H1 (cell line): Measurements from ENCODE around the gene ASXL2. TPM values are rescaled to one million over a fixed set of nuclear protein-coding genes. Genes with fewer than 3 reads are reported as not detected.

Experiments used
- CTCF ChIA-PET: fragments of 300-600 bp; sonication (Branson Sonifier 250); formaldehyde crosslinking; loops from one replicate; lab custom pipeline; 2021; ENCODE audit not compliant: partially characterized antibody; lab: Charles Lee
- POLR2A ChIA-PET: fragments of 300-600 bp; sonication (Branson Sonifier 250); formaldehyde crosslinking; loops from one replicate; lab custom pipeline; 2021; ENCODE audit warnings: inconsistent platforms; ENCODE audit not compliant: partially characterized antibody; lab: Charles Lee
- DNase-seq, 2 experiments: peaks; one replicate each; pipeline versions ENCODE4 v3.0.0 to v3.0.0-alpha.2; 2010 to 2022; ENCODE audit warnings: low spot score in 2 of 2, low read depth in 1 of 2, mixed read lengths in 1 of 2
- FAIRE-seq: peaks from 2 replicates; lab custom pipeline; 2011; peaks lifted over from hg19 to GRCh38; lab: Jason Lieb, UNC
- H2AFZ ChIP-seq: 2 replicates; pipeline ENCODE4 v1.8.1; 2012; ENCODE audit warnings: low read length, inconsistent platforms
- H2AK5ac ChIP-seq: 2 replicates; pipeline ENCODE4 v1.6.1; 2013; ENCODE audit warnings: low read depth, low read length
- H2BK120ac ChIP-seq: replicated peaks from 2 replicates; pipeline ENCODE3; 2013; ENCODE audit warnings: low read depth, low read length, inconsistent platforms
- H2BK12ac ChIP-seq: 2 replicates; pipeline ENCODE4 v1.6.1; 2013; ENCODE audit warnings: low read depth, low read length
- H2BK15ac ChIP-seq: 2 replicates; pipeline ENCODE4 v1.6.1; 2013; ENCODE audit warnings: low read length
- H2BK20ac ChIP-seq: 2 replicates; pipeline ENCODE4 v1.6.1; 2013; ENCODE audit warnings: low read length
- H2BK5ac ChIP-seq: 2 replicates; pipeline ENCODE4 v1.6.1; 2013; ENCODE audit warnings: low read depth, low read length
- H3K14ac ChIP-seq: 2 replicates; pipeline ENCODE4 v1.6.1; 2013; ENCODE audit warnings: inconsistent platforms; ENCODE audit not compliant: insufficient read length
- H3K18ac ChIP-seq: 2 replicates; pipeline ENCODE4 v1.6.1; 2013; ENCODE audit warnings: low read length; ENCODE audit errors: extremely low read depth
- H3K23ac ChIP-seq: 2 replicates; pipeline ENCODE4 v1.6.1; 2013; ENCODE audit warnings: inconsistent platforms; ENCODE audit not compliant: insufficient read length
- H3K23me2 ChIP-seq: 2 replicates; pipeline ENCODE4 v1.6.1; 2013; ENCODE audit warnings: low read depth, low read length
- H3K27ac ChIP-seq: 2 replicates; pipeline ENCODE4 v1.6.1; 2011; ENCODE audit warnings: low read depth, low read length, inconsistent platforms
- H3K27me3 ChIP-seq, 4 experiments: replicated peaks in 1 of 4; 1 replicate in 1 of 4; 2 replicates in 3 of 4; pipeline versions ENCODE4 v1.6.1 to v1.8.1; 2011 to 2013; ENCODE audit warnings: low read length in 3 of 4, mild to moderate bottlenecking in 3 of 4, inconsistent platforms in 2 of 4, mixed read lengths in 2 of 4, moderate library complexity in 1 of 4; ENCODE audit not compliant: control insufficient read depth in 3 of 4, insufficient read depth in 3 of 4; ENCODE audit errors: extremely low read depth in 1 of 4
- H3K36me3 ChIP-seq, 4 experiments: 2 replicates each; pipeline versions ENCODE4 v1.6.1 to v1.8.1; 2011 to 2013; ENCODE audit warnings: mild to moderate bottlenecking in 4 of 4, low read length in 3 of 4, moderate library complexity in 2 of 4, control low read depth in 1 of 4, inconsistent platforms in 1 of 4; ENCODE audit not compliant: insufficient read depth in 4 of 4, control insufficient read depth in 2 of 4
- H3K4ac ChIP-seq: replicated peaks from 2 replicates; pipeline ENCODE3; 2013; ENCODE audit warnings: low read length, low read depth, mixed read lengths, inconsistent platforms; ENCODE audit not compliant: insufficient read length
- H3K4me1 ChIP-seq, 4 experiments: replicated peaks in 1 of 4; 1 replicate in 1 of 4; 2 replicates in 3 of 4; pipeline versions ENCODE4 v1.6.1 to v1.8.1; 2011 to 2013; ENCODE audit warnings: low read length in 3 of 4, inconsistent platforms in 2 of 4, mixed read lengths in 1 of 4; ENCODE audit not compliant: insufficient read depth in 4 of 4, control insufficient read depth in 3 of 4
- H3K4me2 ChIP-seq, 2 experiments: 2 replicates each; pipeline versions ENCODE4 v1.6.1 to v1.8.1; 2011 to 2013; ENCODE audit warnings: low read depth in 2 of 2, low read length in 2 of 2, control low read depth in 1 of 2, inconsistent platforms in 1 of 2, mild to moderate bottlenecking in 1 of 2; ENCODE audit not compliant: insufficient read depth in 1 of 2
- H3K4me3 ChIP-seq, 4 experiments: fragments of 200-600, 300-600 bp in 1 of 4; sonication (generic), shearing (Covaris generic), sonication (Bioruptor Twin) in 1 of 4; 2 replicates each; pipeline versions ENCODE4 v1.5.1 to v1.8.1; 2011 to 2016; ENCODE audit warnings: low read length in 4 of 4, low read depth in 3 of 4, control low read depth in 2 of 4, inconsistent platforms in 2 of 4, mild to moderate bottlenecking in 2 of 4, mixed read lengths in 1 of 4, moderate library complexity in 1 of 4; ENCODE audit not compliant: insufficient read depth in 2 of 4; ENCODE audit errors: extremely low read depth in 1 of 4
- H3K56ac ChIP-seq: replicated peaks from 2 replicates; pipeline ENCODE3; 2013; ENCODE audit warnings: low read depth, mild to moderate bottlenecking, mixed read lengths, low read length, inconsistent platforms; ENCODE audit not compliant: insufficient read length
- H3K79me1 ChIP-seq: 2 replicates; pipeline ENCODE4 v1.6.1; 2013; ENCODE audit warnings: low read depth, low read length, control low read depth
- H3K79me2 ChIP-seq, 2 experiments: 2 replicates each; pipeline versions ENCODE4 v1.6.1 to v1.8.1; 2012 to 2013; ENCODE audit warnings: low read length in 2 of 2, mild to moderate bottlenecking in 2 of 2, inconsistent platforms in 1 of 2; ENCODE audit not compliant: insufficient read depth in 2 of 2, control insufficient read depth in 1 of 2
- H3K9ac ChIP-seq, 4 experiments: replicated peaks in 1 of 4; 1 replicate in 1 of 4; 2 replicates in 3 of 4; pipeline versions ENCODE4 v1.6.1 to v1.8.1; 2011 to 2013; ENCODE audit warnings: low read depth in 3 of 4, low read length in 3 of 4, control low read depth in 2 of 4, mild to moderate bottlenecking in 2 of 4, moderate library complexity in 2 of 4, inconsistent platforms in 1 of 4; ENCODE audit errors: extremely low read depth in 1 of 4
- H3K9me3 ChIP-seq, 2 experiments: 2 replicates each; pipeline versions ENCODE4 v1.6.1 to v1.8.1; 2012 to 2013; ENCODE audit warnings: mild to moderate bottlenecking in 2 of 2, moderate library complexity in 2 of 2, control low read depth in 1 of 2, inconsistent platforms in 1 of 2, low read depth in 1 of 2, low read length in 1 of 2, mixed read lengths in 1 of 2; ENCODE audit not compliant: insufficient read depth in 2 of 2
- H4K20me1 ChIP-seq, 2 experiments: replicated peaks in 1 of 2; 2 replicates each; pipeline versions ENCODE3 to v1.8.1; 2011 to 2013; ENCODE audit warnings: inconsistent platforms in 2 of 2, low read length in 2 of 2, mild to moderate bottlenecking in 1 of 2; ENCODE audit not compliant: insufficient read depth in 2 of 2, control insufficient read depth in 1 of 2
- H4K5ac ChIP-seq: 2 replicates; pipeline ENCODE4 v1.6.1; 2013; ENCODE audit warnings: low read length, low read depth, mixed read lengths, inconsistent platforms; ENCODE audit not compliant: insufficient read length
- H4K8ac ChIP-seq: 2 replicates; pipeline ENCODE4 v1.8.0; 2013; ENCODE audit warnings: mild to moderate bottlenecking, moderate library complexity, low read length, inconsistent platforms; ENCODE audit not compliant: insufficient read depth; ENCODE audit errors: extremely low read depth
- H4K91ac ChIP-seq: replicated peaks from 2 replicates; pipeline ENCODE3; 2013; ENCODE audit warnings: low read length, mixed read lengths, inconsistent platforms; ENCODE audit not compliant: insufficient read length
- ATF3 ChIP-seq: IDR thresholded peaks from 2 replicates; pipeline ENCODE4 v1.6.1; 2011; ENCODE audit warnings: low read depth, mild to moderate bottlenecking, low read length; ENCODE audit not compliant: insufficient read depth
- CBX8 ChIP-seq: fragments of 300-800, 300-1000 bp; sonication (generic); IDR thresholded peaks from 2 replicates; pipeline ENCODE4 v1.7.1; 2016; ENCODE audit warnings: low read depth, low read length, borderline replicate concordance
- E2F6 ChIP-seq: IDR thresholded peaks from 2 replicates; pipeline ENCODE4 v1.6.1; 2012; ENCODE audit warnings: inconsistent platforms
- GABPA ChIP-seq: IDR thresholded peaks from 2 replicates; pipeline ENCODE4 v1.6.1; 2011; ENCODE audit warnings: mild to moderate bottlenecking, low read length, moderate library complexity, borderline replicate concordance; ENCODE audit not compliant: insufficient read depth
- MAX ChIP-seq: IDR thresholded peaks from 2 replicates; pipeline ENCODE4 v1.6.1; 2012; ENCODE audit warnings: inconsistent platforms
- POLR2AphosphoS5 ChIP-seq: IDR thresholded peaks from 2 replicates; pipeline ENCODE4 v1.6.1; 2011; ENCODE audit warnings: low read depth, low read length
- RFX5 ChIP-seq: IDR thresholded peaks from 2 replicates; pipeline ENCODE4 v1.6.1; 2011; ENCODE audit warnings: low read depth, low read length, improper control_type of control experiment, borderline replicate concordance
- RXRA ChIP-seq: IDR thresholded peaks from 2 replicates; pipeline ENCODE4 v1.6.1; 2011; ENCODE audit warnings: low read depth, mild to moderate bottlenecking, low read length, moderate library complexity; ENCODE audit not compliant: insufficient read depth
- SRF ChIP-seq: IDR thresholded peaks from 2 replicates; pipeline ENCODE4 v1.6.1; 2011; ENCODE audit warnings: mild to moderate bottlenecking, low read depth, low read length, moderate library complexity
- USF2 ChIP-seq: IDR thresholded peaks from 2 replicates; pipeline ENCODE4 v1.6.1; 2011; ENCODE audit warnings: low read length, improper control_type of control experiment
- WGBS, 2 experiments: shearing (Covaris generic) in 1 of 2; methylation state at CpG; one replicate each; pipeline versions ENCODE4 v1.1.6 to v1.1.7; 2013 to 2015; ENCODE audit warnings: low lambda C conversion rate in 2 of 2, mixed read lengths in 2 of 2, inconsistent platforms in 1 of 2, low coverage in 1 of 2, missing lambda C conversion rate in 1 of 2; ENCODE audit not compliant: insufficient replicate concordance in 2 of 2, insufficient coverage in 1 of 2, insufficient read length in 1 of 2; ENCODE audit errors: extremely low coverage in 1 of 2, missing lambda C conversion rate in 1 of 2; 5-methylcytosine and 5-hydroxymethylcytosine counted together
- polyA plus RNA-seq, 7 experiments: library from polyadenylated mRNA; depleted of rRNA in 3 of 7; stranded (reverse) in 5 of 7; unstranded in 2 of 7; fragments of >200 nt in 5 of 7; fragments of 200-250 nt in 2 of 7; gene quantifications; 1 replicate in 5 of 7; 2 replicates in 1 of 7; 4 replicates in 1 of 7; pipeline versions ENCODE4 v1.2.1 to v1.2.3, GENCODE V29; 2011 to 2013; ENCODE audit warnings: missing spikeins in 2 of 7, mixed read lengths in 2 of 7
- total RNA-seq: library from RNA; stranded (reverse); fragmentation: NEBNext Ultra II Directional; extraction: Animal tissue kit (Norgen Biotek cat#: 25700); gene quantifications from 2 replicates; pipeline ENCODE4 v1.2.1, GENCODE V29; 2021

Gene ASXL2
- total and polyA plus RNA-seq, 2 of the 8 experiments (the other 6 are each of a cell fraction or from before 2014, with no cell fraction given) = 7.2 to 41.3 TPM

- WGBS, 2 experiments = 79% methylated on average over 3 of the region's 3 CpGs; no CpG with 5 or more reads in 1 of the 2 experiments
- Histone ChIP-seq H3K4me3 (no peak overlapping the region), H3K23me2 (no peaks in the 10 kb centered on the region), H3K14ac (no peak overlapping the region), H2BK12ac (no peak overlapping the region), H2AK5ac (no peak overlapping the region), H3K9me3 (no peaks in the 10 kb centered on the region), H2AFZ (no peak overlapping the region), H4K5ac (no peak overlapping the region), H3K9ac (no peak overlapping the region), H3K23ac (no peak overlapping the region), H3K79me2 (peaks cover 0 to 72% of the 10 kb centered on the region in 2 experiments; a peak in 2 of 4 replicates), H3K4ac (no peak overlapping the region), H3K79me1 (peaks cover 9% of the 10 kb centered on the region), H3K27ac (no peak overlapping the region), H3K27me3 (no peaks in the 10 kb centered on the region), H4K8ac (no peak overlapping the region), H4K20me1 (peaks cover 4 to 8% of the 10 kb centered on the region in 2 experiments), H4K91ac (no peak overlapping the region), H3K18ac (no peak overlapping the region), H2BK120ac (no peak overlapping the region), H3K56ac (no peak overlapping the region), H2BK20ac (no peak overlapping the region), H3K4me2 (no peak overlapping the region), H3K4me1 (peaks cover 0 to 4% (median 3%) of the 10 kb centered on the region in 4 experiments; a peak in 3 of 7 replicates), H2BK5ac (no peak overlapping the region), H3K36me3 (no peaks in the 10 kb centered on the region), H2BK15ac (no peak overlapping the region)
- CTCF ChIA-PET = interaction anchor here (0.7 to 6.3 kb wide), 10 partner anchors 10 to 101 kb away, joined by 3 to 85 read pairs (median 15); partner anchors contain the start of gene ASXL2
- FAIRE-seq (no peak), DNase-seq (no peak)
- POLR2A ChIA-PET = interaction anchor here (1.1 kb wide), 1 partner anchor 60 kb away, joined by 3 read pairs; no protein-coding TSS in a partner anchor
- TF ChIP-seq GABPA (no peak), RXRA (no peak), RFX5 (no peak), SRF (no peak), CBX8 (no peak), ATF3 (no peak), USF2 (no peak), POLR2AphosphoS5 (no peak), MAX (no peak), E2F6 (no peak)
Measured at GRCh38 chr2:25855065-25855464, 23.2 kb downstream of the ASXL2 start.
